ENCODE measurements around the gene BDKRB2.

GRCh38 chr14:96203116-96203515 lies 1.5 kb upstream of the BDKRB2 start:
- no peak for TF ChIP-seq CTCF (IDR thresholded peaks at IDR 0.05)
- no peak for TF ChIP-seq EP300 (IDR thresholded peaks at IDR 0.05)
- TF ChIP-seq POLR2A (IDR thresholded peaks at IDR 0.05) = no peak

Measured in ovary (tissue), 3 donors.